ENCODE results near the gene CWC25. TPM values are rescaled to one million over a fixed set of nuclear protein-coding genes. Genes with fewer than 3 reads are reported as not detected.
A peak's percentile ranks its signal among the peaks of the same experiment; 100 is the strongest.

Gene CWC25
- total and polyA plus RNA-seq, 2 of the 13 experiments (the other 11 are each of a cell fraction or from before 2014, with no cell fraction given), result 15.6 to 22.7 TPM

- TF ChIP-seq HDAC6 (IDR thresholded peaks at IDR 0.05; ENCODE audit: low read depth, low read length) (no peak), ISX (CRISPR knock-in tag; conservative IDR thresholded peaks at IDR 0.05) (peak; percentile 93), ZBTB49 (CRISPR knock-in tag; IDR thresholded peaks at IDR 0.05; ENCODE audit: borderline replicate concordance) (peak; percentile 56; the same call in 1 of the 2 replicates), ATF3 (CRISPR knock-in tag; IDR thresholded peaks at IDR 0.05) (no peak), HNRNPK (IDR thresholded peaks at IDR 0.05; ENCODE audit: low read depth, low read length, poor library complexity, severe bottlenecking) (no peak), ZNF335 (CRISPR knock-in tag; IDR thresholded peaks at IDR 0.05) (peak; percentile 83), NCOA2 (CRISPR knock-in tag; IDR thresholded peaks at IDR 0.05) (peak; percentile 69), ZNF790 (CRISPR knock-in tag; IDR thresholded peaks at IDR 0.05; ENCODE audit: borderline replicate concordance) (no peak; the same call in 1 of the 2 replicates), ZNF878 (CRISPR knock-in tag; IDR thresholded peaks at IDR 0.05) (peak; percentile 85), CBX5 (CRISPR knock-in tag; IDR thresholded peaks at IDR 0.05; ENCODE audit: borderline replicate concordance) (peak; percentile 72; the same call in 1 of the 2 replicates), ZNF883 (CRISPR knock-in tag; IDR thresholded peaks at IDR 0.05; ENCODE audit: not compliant biosample characterization) (peak; percentile 98), ARHGAP35 (CRISPR knock-in tag; IDR thresholded peaks at IDR 0.05; ENCODE audit: borderline replicate concordance) (no peak), NR2F2 (IDR thresholded peaks at IDR 0.05; ENCODE audit: borderline replicate concordance, low read depth) (peak; percentile 49; the same call in 1 of the 2 replicates), RNF219 (CRISPR knock-in tag; IDR thresholded peaks at IDR 0.05) (peak; percentile 66), SPEN (CRISPR knock-in tag; IDR thresholded peaks at IDR 0.05; ENCODE audit: low read depth) (peak; percentile 100), ATF4 (CRISPR knock-in tag; IDR thresholded peaks at IDR 0.05) (peak in 1 of 2 experiments; percentile 91; a peak in 2 of 4 replicates), ZNF3 (CRISPR knock-in tag; IDR thresholded peaks at IDR 0.05) (no peak), MAFK (conservative IDR thresholded peaks at IDR 0.05 in 1 of 2, IDR thresholded peaks at IDR 0.05 in 1 of 2; ENCODE audit: low read length in 2 of 2) (no peak; a peak in 1 of 4 replicates), ZNF839 (CRISPR knock-in tag; IDR thresholded peaks at IDR 0.05; ENCODE audit: borderline replicate concordance) (peak; percentile 93), ZNF777 (CRISPR knock-in tag; IDR thresholded peaks at IDR 0.05) (peak; percentile 89), ZFAT (CRISPR knock-in tag; conservative IDR thresholded peaks at IDR 0.05) (peak; percentile 78; the same call in 1 of the 2 replicates), KDM6A (CRISPR knock-in tag; IDR thresholded peaks at IDR 0.05; ENCODE audit: low read depth) (no peak), MAX (IDR thresholded peaks at IDR 0.05) (peak; percentile 98)
Measured at GRCh38 chr17:38853292-38854219, 28.4 kb upstream of the CWC25 start, which contains the start of gene RPL23 (continued).

Data from HepG2 (cell line).